ENCODE results near the gene NUAK1.

NUAK1 gene

DNA sequence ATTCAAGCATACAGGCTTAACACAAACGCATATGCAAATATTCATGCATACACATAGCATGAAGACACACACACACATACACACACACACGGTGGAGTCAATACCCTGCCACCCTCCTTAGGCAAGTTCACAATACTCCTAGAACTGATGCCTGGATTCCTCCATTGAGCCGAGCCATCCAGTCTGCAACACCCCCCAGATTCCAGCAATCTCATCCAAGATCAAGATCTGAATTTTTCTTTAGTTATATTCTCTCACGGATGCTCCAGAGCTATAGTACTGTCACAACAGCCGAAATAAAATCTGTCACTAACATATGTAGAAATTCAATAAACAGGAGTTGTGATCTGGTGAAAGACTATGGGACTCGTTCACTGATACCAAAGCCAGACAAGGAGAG lies 110.8 kb downstream of the NUAK1 start:
- Histone ChIP-seq H3K9me3 (ENCODE audit: severe bottlenecking) (no peaks in the 10 kb centered on the region), H3K36me3 (no peaks in the 10 kb centered on the region), H3K4me3 (ENCODE audit: low read depth, low read length) (no peak overlapping the region), H3K27ac (no peak overlapping the region), H3K27me3 (ENCODE audit: insufficient read depth, low read depth, severe bottlenecking) (no peaks in the 10 kb centered on the region)
- DNase-seq = no peak
- TF ChIP-seq, protein P1, sequence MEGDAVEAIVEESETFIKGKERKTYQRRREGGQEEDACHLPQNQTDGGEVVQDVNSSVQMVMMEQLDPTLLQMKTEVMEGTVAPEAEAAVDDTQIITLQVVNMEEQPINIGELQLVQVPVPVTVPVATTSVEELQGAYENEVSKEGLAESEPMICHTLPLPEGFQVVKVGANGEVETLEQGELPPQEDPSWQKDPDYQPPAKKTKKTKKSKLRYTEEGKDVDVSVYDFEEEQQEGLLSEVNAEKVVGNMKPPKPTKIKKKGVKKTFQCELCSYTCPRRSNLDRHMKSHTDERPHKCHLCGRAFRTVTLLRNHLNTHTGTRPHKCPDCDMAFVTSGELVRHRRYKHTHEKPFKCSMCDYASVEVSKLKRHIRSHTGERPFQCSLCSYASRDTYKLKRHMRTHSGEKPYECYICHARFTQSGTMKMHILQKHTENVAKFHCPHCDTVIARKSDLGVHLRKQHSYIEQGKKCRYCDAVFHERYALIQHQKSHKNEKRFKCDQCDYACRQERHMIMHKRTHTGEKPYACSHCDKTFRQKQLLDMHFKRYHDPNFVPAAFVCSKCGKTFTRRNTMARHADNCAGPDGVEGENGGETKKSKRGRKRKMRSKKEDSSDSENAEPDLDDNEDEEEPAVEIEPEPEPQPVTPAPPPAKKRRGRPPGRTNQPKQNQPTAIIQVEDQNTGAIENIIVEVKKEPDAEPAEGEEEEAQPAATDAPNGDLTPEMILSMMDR (IDR thresholded peaks at IDR 0.05; ENCODE audit: low read depth, low read length) = no peak

DNA sequence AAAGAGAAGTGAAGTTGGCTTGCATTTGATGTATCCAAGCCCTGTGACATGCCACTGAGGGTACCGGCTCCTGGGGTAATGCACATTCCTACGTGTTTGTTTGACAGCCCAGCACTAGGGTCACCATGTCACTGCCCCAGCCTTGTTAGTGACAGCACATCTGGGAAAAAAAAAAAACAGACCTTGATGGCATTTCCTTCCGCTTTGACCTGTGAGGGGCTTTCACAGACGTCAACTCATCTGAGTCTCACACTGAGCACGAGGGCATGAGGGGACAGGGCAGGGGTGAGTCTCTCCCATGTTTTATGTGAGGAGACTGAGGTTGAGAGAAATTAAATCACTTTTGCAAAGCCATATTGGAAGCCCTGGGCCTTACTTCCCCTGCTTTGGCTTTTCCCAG lies 111.5 kb downstream of the NUAK1 start:
- no peaks in the 10 kb centered on the region for H3K9me3 ChIP-seq (ENCODE audit: severe bottlenecking)
- TF ChIP-seq, protein P1 (IDR thresholded peaks at IDR 0.05; ENCODE audit: low read depth, low read length) = no peak
- H3K27ac ChIP-seq = no peak overlapping the region

DNA sequence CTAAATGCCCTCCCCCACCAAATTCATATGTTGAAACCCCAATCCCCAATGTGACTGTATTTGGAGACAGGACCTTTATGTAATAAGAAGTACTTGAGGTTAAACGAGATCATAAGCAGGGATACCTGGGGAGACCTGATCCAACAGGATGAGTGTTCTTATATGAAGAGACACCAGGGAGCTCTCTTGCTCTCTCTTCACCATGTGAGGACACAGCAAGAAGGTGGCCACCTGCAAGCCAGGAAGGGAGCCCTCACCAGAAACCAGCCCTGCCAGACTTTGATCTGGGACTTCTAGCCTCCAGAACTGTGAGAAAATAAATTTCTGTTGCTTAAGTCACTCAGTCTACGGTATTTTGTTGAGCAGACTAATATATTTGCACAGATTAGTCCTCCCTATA lies 113.6 kb downstream of the NUAK1 start:
- H3K27ac ChIP-seq = no peak overlapping the region
- H3K4me3 ChIP-seq (ENCODE audit: low read depth, low read length) = no peak overlapping the region
- no peaks in the 10 kb centered on the region for H3K9me3 ChIP-seq (ENCODE audit: severe bottlenecking)
- TF ChIP-seq, protein P1 (IDR thresholded peaks at IDR 0.05; ENCODE audit: low read depth, low read length) = no peak
- H3K27me3 ChIP-seq (ENCODE audit: insufficient read depth, low read depth, severe bottlenecking) = no peaks in the 10 kb centered on the region
- DNase-seq = no peak
- H3K36me3 ChIP-seq = no peaks in the 10 kb centered on the region

More for the DNA sequence above, 111.5 kb downstream of the NUAK1 start:
- DNase-seq = no peak
- Histone ChIP-seq H3K4me3 (ENCODE audit: low read depth, low read length) (no peak overlapping the region), H3K36me3 (no peaks in the 10 kb centered on the region), H3K27me3 (ENCODE audit: insufficient read depth, low read depth, severe bottlenecking) (no peaks in the 10 kb centered on the region)

GRCh38 chr12:106023039-106023438 lies 115.7 kb downstream of the NUAK1 start:
- TF ChIP-seq, protein P1 (IDR thresholded peaks at IDR 0.05; ENCODE audit: low read depth, low read length) = no peak
- Histone ChIP-seq H3K4me3 (ENCODE audit: low read depth, low read length) (no peak overlapping the region), H3K36me3 (no peaks in the 10 kb centered on the region), H3K27me3 (ENCODE audit: insufficient read depth, low read depth, severe bottlenecking) (no peaks in the 10 kb centered on the region), H3K27ac (no peak overlapping the region), H3K9me3 (ENCODE audit: severe bottlenecking) (peaks cover 5% of the 10 kb centered on the region)
- no peak for DNase-seq

DNA sequence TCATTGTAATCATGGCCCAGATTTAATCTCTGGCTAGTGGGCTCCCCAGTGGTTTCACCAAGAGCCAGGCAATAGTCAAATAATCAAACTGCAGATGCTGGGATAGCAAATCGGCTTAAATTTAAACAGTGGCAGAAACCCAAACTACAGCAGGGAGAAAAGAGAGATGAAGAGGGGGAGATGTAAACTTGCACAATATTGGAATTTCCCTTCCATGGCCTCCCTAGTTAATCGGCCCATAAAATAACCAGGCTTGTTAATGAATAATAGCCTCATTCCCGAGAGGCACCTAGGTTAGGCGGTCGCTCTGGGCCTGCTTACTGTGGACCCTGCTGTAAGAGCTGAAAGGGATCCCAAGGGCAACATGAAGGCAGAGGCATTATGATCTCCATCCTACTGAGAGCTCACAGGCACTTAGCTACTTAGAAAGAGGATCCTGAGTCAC lies 116.2 kb downstream of the NUAK1 start:
- H3K27ac ChIP-seq = no peak overlapping the region
- no peaks in the 10 kb centered on the region for H3K27me3 ChIP-seq (ENCODE audit: insufficient read depth, low read depth, severe bottlenecking)
- H3K36me3 ChIP-seq = no peaks in the 10 kb centered on the region
- no peak overlapping the region for H3K4me3 ChIP-seq (ENCODE audit: low read depth, low read length)
- peaks cover 5% of the 10 kb centered on the region for H3K9me3 ChIP-seq (ENCODE audit: severe bottlenecking)
- DNase-seq = no peak
- TF ChIP-seq, protein P1 (IDR thresholded peaks at IDR 0.05; ENCODE audit: low read depth, low read length) = no peak

- no peak overlapping the region for H3K4me3 ChIP-seq (ENCODE audit: low read depth, low read length)
- TF ChIP-seq, protein P1 (IDR thresholded peaks at IDR 0.05; ENCODE audit: low read depth, low read length) = no peak
- peaks cover 5% of the 10 kb centered on the region for H3K9me3 ChIP-seq (ENCODE audit: severe bottlenecking)
- no peaks in the 10 kb centered on the region for H3K27me3 ChIP-seq (ENCODE audit: insufficient read depth, low read depth, severe bottlenecking)
- H3K27ac ChIP-seq = no peak overlapping the region
- no peaks in the 10 kb centered on the region for H3K36me3 ChIP-seq
- no peak for DNase-seq
These were observed 117.2 kb downstream of the NUAK1 start for GRCh38 chr12:106021516-106021915.

All from WERI-Rb-1 (cell line).